ENCODE data around the gene DGUOK. TPM values are rescaled to one million over a fixed set of nuclear protein-coding genes. Genes with fewer than 3 reads are reported as not detected.

The DGUOK gene
- total and polyA plus RNA-seq, 2 experiments from 2014 or later, result 68.4 to 287 TPM

GRCh38 chr2:73919596-73920228, 7.0 kb upstream of the DGUOK start:
- ATAC-seq, result no peak
- no peaks in the 10 kb centered on the region for H3K36me3 Mint-ChIP-seq (ENCODE audit: low read depth)
- no peaks in the 10 kb centered on the region for H3K27me3 Mint-ChIP-seq (ENCODE audit: insufficient read depth, low read depth, poor library complexity)
- Histone ChIP-seq H2AFZ (no peak overlapping the region), H3K4me3 (no peak overlapping the region), H3K4me1 (ENCODE audit: insufficient read depth) (peaks cover 4% of the 10 kb centered on the region; the same call in 1 of the 2 replicates), H3F3A (replicated peaks; ENCODE audit: low read depth) (no peaks in the 10 kb centered on the region), H4K20me1 (replicated peaks; ENCODE audit: insufficient read depth) (0 out of 2 replicates have a peak, but pooled peaks cover 2% of the 10 kb centered on the region), H3K36me3 (ENCODE audit: insufficient read depth) (no peaks in the 10 kb centered on the region), H3K79me2 (replicated peaks; ENCODE audit: insufficient read depth) (no peaks in the 10 kb centered on the region), H3K27me3 (ENCODE audit: insufficient read depth) (no peaks in the 10 kb centered on the region), H3K27ac (ENCODE audit: low read depth) (no peak overlapping the region), H3K4me2 (no peak overlapping the region), H3K9me2 (ENCODE audit: insufficient read depth) (no peaks in the 10 kb centered on the region)
- no peaks in the 10 kb centered on the region for H3K9me3 Mint-ChIP-seq
- DNase-seq (ENCODE audit: low spot score), result no peak
- H3K4me3 Mint-ChIP-seq, result no peak overlapping the region
- TF ChIP-seq EZH2phosphoT487 (IDR thresholded peaks at IDR 0.05; ENCODE audit: unreplicated experiment), result no peak
- no peak for TF ChIP-seq POLR2AphosphoS5 (IDR thresholded peaks at IDR 0.05; ENCODE audit: low read depth)
- TF ChIP-seq ETS1 (IDR thresholded peaks at IDR 0.05), result no peak
- no peak for TF ChIP-seq REST (IDR thresholded peaks at IDR 0.05; ENCODE audit: unreplicated experiment)
- no peak for TF ChIP-seq ZNF331 (CRISPR knock-in tag; IDR thresholded peaks at IDR 0.05; ENCODE audit: low read depth)
- TF ChIP-seq CTCF (conservative IDR thresholded peaks at IDR 0.05; ENCODE audit: low read depth in 2 of 2), result no peak
- TF ChIP-seq NANOG (IDR thresholded peaks at IDR 0.05; ENCODE audit: borderline replicate concordance), result no peak
- no peak for TF ChIP-seq ZNF462 (CRISPR knock-in tag; IDR thresholded peaks at IDR 0.05)
- no peak for TF ChIP-seq EZH2 (IDR thresholded peaks at IDR 0.05; ENCODE audit: low read depth, unreplicated experiment)
- TF ChIP-seq STAT1 (IDR thresholded peaks at IDR 0.05; ENCODE audit: unreplicated experiment), result no peak
- TF ChIP-seq JUNB (IDR thresholded peaks at IDR 0.05; ENCODE audit: unreplicated experiment), result no peak
- TF ChIP-seq ZNF114 (CRISPR knock-in tag; IDR thresholded peaks at IDR 0.05), result no peak
- no peak for TF ChIP-seq CREB1 (CRISPR knock-in tag; IDR thresholded peaks at IDR 0.05; ENCODE audit: low read depth)
- peaks cover 6% of the 10 kb centered on the region for H3K4me1 Mint-ChIP-seq
- H3K27ac Mint-ChIP-seq, result no peak overlapping the region

Measured in GM23338 (cell line).